ENCODE measurements around the gene GGT6.
A peak's percentile ranks its signal among the peaks of the same experiment; 100 is the strongest.

DNA sequence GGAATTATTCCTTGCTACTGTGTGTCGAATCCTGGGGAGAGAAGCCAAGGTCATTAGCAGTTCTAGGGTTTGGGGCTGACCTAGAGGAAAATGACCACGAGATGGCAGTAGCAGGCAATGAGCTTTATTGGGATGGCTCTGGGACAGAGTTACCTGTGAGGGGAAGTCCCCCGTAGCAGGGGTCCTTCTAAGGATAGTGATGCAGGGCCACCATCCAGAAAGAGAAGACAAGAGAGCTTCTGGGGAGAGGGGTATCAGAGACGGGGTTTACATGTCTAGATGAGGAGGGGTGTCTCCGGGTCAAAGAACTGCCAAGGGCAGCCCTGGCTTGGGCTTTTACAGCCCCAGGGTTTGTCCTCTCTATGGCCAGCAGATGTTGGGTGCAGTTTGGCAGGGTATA is 6.4 kb upstream of the GGT6 start:
- peak; percentile 75 for TF ChIP-seq CTCF (IDR thresholded peaks at IDR 0.05; ENCODE audit: low read length)
- TF ChIP-seq EZH2 (IDR thresholded peaks at IDR 0.05; ENCODE audit: borderline replicate concordance, low read length): no peak

Data from OCI-LY1 (cell line).